Mesothelial cell of epicardium (in vitro differentiated cells): ENCODE measurements around the gene TMEM163. TPM values are rescaled to one million over a fixed set of nuclear protein-coding genes. Genes with fewer than 3 reads are reported as not detected.

Experiments
- DNase-seq, 2 experiments: peaks; one replicate each; pipeline ENCODE4 v3.0.0; 2021; ENCODE audit warnings: low spot score in 2 of 2; ENCODE audit not compliant: unreplicated experiment in 2 of 2
- H3K27ac Mint-ChIP-seq: 2 replicates; pipeline ENCODE4 v1.8.0; 2021; ENCODE audit warnings: mixed read lengths
- H3K27me3 Mint-ChIP-seq: 2 replicates; pipeline ENCODE4 v1.8.0; 2021; ENCODE audit warnings: low read depth, mixed read lengths
- H3K36me3 Mint-ChIP-seq: 2 replicates; pipeline ENCODE4 v1.8.0; 2021; ENCODE audit warnings: mixed read lengths
- H3K4me1 Mint-ChIP-seq: 2 replicates; pipeline ENCODE4 v1.8.0; 2021; ENCODE audit warnings: mixed read lengths
- H3K4me3 Mint-ChIP-seq: 2 replicates; pipeline ENCODE4 v1.8.0; 2021; ENCODE audit warnings: mild to moderate bottlenecking, moderate library complexity, mixed read lengths
- H3K9me3 Mint-ChIP-seq: 2 replicates; pipeline ENCODE4 v1.8.0; 2021; ENCODE audit warnings: mixed read lengths
- CTCF ChIP-seq: fragments of 200-600 bp; sonication (generic); IDR thresholded peaks from one replicate; pipeline ENCODE4 v1.5.0; 2021; ENCODE audit warnings: antibody characterized with exemption; ENCODE audit not compliant: unreplicated experiment
- total RNA-seq: library from RNA; stranded (reverse); gene quantifications from 3 replicates; pipeline ENCODE4 v1.2.1, GENCODE V29; 2021

Gene TMEM163
- total RNA-seq, 1 donor from 2014 or later = 0.47 TPM

GRCh38 chr2:134447669-134448068 lies 271.1 kb downstream of the TMEM163 start:
- DNase-seq = no peak
- Mint-ChIP-seq H3K4me1 (peaks cover 3% of the 10 kb centered on the region), H3K27me3 (no peaks in the 10 kb centered on the region), H3K9me3 (no peaks in the 10 kb centered on the region), H3K4me3 (no peak overlapping the region), H3K36me3 (no peaks in the 10 kb centered on the region), H3K27ac (no peak overlapping the region)
- no peak for TF ChIP-seq CTCF

- no peak for TF ChIP-seq CTCF
- Mint-ChIP-seq H3K36me3 (peaks cover 3% of the 10 kb centered on the region), H3K27ac (no peak overlapping the region), H3K27me3 (no peaks in the 10 kb centered on the region), H3K9me3 (no peaks in the 10 kb centered on the region), H3K4me3 (no peak overlapping the region), H3K4me1 (peaks cover 3% of the 10 kb centered on the region)
- no peak for DNase-seq
These were observed 272.3 kb downstream of the TMEM163 start for GRCh38 chr2:134446383-134447017.

- H3K36me3 Mint-ChIP-seq = peaks cover 3% of the 10 kb centered on the region
- no peak for TF ChIP-seq CTCF
- DNase-seq = no peak
- no peaks in the 10 kb centered on the region for H3K9me3 Mint-ChIP-seq
- H3K27me3 Mint-ChIP-seq = no peaks in the 10 kb centered on the region
- peaks cover 3% of the 10 kb centered on the region for H3K4me1 Mint-ChIP-seq
- H3K4me3 Mint-ChIP-seq = no peak overlapping the region
- no peak overlapping the region for H3K27ac Mint-ChIP-seq
These were observed 272.8 kb downstream of the TMEM163 start for GRCh38 chr2:134445985-134446382.

GRCh38 chr2:134445116-134445515 lies 273.7 kb downstream of the TMEM163 start:
- Mint-ChIP-seq H3K36me3 (peaks cover 7% of the 10 kb centered on the region), H3K27ac (no peak overlapping the region), H3K27me3 (no peaks in the 10 kb centered on the region), H3K4me1 (peaks cover 3% of the 10 kb centered on the region), H3K4me3 (no peak overlapping the region), H3K9me3 (no peaks in the 10 kb centered on the region)
- no peak for TF ChIP-seq CTCF
- DNase-seq = no peak

- Mint-ChIP-seq H3K36me3 (peaks cover 11% of the 10 kb centered on the region), H3K4me1 (peaks cover 3% of the 10 kb centered on the region), H3K4me3 (no peak overlapping the region), H3K9me3 (no peaks in the 10 kb centered on the region), H3K27me3 (no peaks in the 10 kb centered on the region), H3K27ac (no peak overlapping the region)
- DNase-seq = no peak
- no peak for TF ChIP-seq CTCF
These were observed 274.9 kb downstream of the TMEM163 start for GRCh38 chr2:134443814-134444480.
